ENCODE results near the gene PLA2G4E. TPM values are rescaled to one million over a fixed set of nuclear protein-coding genes. Genes with fewer than 3 reads are reported as not detected.

PLA2G4E gene
- total RNA-seq, 1 donor from 2014 or later, result not detected

- no peak for DNase-seq (ENCODE audit: low read depth, low spot score)
These were observed 63.6 kb downstream of the PLA2G4E start for GRCh38 chr15:41957021-41957897.

DNA sequence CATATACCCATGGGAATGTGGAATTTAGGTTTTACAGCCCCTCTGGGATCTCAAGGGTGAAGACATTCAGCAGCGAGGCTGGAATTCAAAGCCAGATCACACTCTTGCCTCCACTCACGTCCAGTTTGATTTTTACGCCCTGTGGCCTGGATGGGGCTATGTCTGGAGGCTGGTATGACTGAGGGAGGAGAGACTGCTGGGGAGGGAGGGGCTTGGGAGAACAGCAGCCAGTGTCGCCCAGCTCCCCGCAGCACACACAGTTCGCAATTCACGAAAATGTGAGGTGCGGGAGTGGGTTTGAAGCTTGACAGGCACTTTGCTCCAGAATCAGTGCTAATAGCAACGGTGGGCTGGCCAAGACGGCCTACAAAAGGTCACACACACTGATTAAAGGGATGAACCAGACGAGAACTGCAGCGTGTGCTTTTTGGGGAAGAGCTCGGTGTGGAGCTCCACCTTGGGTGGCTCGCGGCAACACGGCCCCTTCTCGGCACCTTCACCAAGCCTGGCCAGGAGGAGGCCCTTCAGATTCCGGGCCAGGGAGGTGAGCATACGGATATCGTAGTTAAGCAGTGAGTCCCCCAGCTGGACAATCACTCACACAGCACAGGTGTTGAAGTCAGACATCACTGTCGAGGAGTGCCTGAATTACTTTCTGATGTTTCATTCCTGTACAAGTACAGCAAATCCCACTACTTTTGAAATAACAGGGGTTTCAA is 64.9 kb downstream of the PLA2G4E start:
- no peak for DNase-seq (ENCODE audit: low read depth, low spot score)

GRCh38 chr15:41955100-41955499 is 65.7 kb downstream of the PLA2G4E start:
- DNase-seq (ENCODE audit: low read depth, low spot score), result no peak

- DNase-seq (ENCODE audit: low read depth, low spot score), result no peak
These were observed 66.8 kb downstream of the PLA2G4E start for GRCh38 chr15:41954036-41954435.

GRCh38 chr15:41952013-41952563 is 68.8 kb downstream of the PLA2G4E start:
- DNase-seq (ENCODE audit: low read depth, low spot score), result no peak

DNA sequence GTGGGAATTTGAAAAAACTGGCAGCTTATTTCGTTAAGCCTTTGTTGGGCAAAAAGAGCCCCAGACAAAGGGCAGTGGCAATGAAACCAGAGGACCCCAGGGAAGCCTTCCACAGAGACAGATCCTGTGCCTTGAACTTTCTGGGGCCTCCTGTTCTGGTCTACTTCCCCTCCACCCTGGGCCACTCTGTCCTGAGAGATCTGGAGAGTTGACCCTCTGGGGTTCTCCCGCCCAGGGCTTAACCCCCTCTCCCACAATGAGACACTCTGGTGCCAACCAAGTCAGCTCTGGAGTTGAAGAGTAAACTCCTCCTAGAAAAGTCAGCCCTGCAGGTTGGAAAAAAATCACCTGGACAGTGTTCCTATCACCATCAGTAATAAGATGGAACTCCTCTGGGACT is 69.3 kb downstream of the PLA2G4E start:
- no peak for DNase-seq (ENCODE audit: low read depth, low spot score)

DNA sequence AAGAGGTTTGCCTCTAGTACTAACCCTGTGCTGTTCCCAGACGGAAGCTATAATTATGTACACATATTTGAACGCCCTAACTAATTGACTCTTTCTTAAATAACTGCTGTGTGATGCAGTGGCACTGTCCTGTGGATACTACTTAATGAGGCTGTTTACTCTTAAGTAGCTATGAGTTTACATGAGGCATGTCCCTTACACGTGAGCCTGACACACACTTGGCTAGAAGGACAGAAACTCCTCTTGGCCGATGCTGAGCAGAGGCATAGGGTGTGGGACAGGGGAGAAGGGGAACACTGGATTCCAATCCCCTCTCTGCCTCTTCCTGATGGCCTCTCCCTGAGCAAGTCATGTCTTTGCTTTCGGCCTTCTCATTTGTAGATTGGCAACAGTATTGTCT is 70.4 kb downstream of the PLA2G4E start:
- DNase-seq (ENCODE audit: low read depth, low spot score), result no peak

GRCh38 chr15:41950127-41950483 is 70.7 kb downstream of the PLA2G4E start:
- DNase-seq (ENCODE audit: low read depth, low spot score), result no peak

GRCh38 chr15:41949401-41950126 is 71.3 kb downstream of the PLA2G4E start:
- no peak for DNase-seq (ENCODE audit: low read depth, low spot score)

GRCh38 chr15:41948490-41948889 is 72.4 kb downstream of the PLA2G4E start:
- no peak for DNase-seq (ENCODE audit: low read depth, low spot score)

DNA sequence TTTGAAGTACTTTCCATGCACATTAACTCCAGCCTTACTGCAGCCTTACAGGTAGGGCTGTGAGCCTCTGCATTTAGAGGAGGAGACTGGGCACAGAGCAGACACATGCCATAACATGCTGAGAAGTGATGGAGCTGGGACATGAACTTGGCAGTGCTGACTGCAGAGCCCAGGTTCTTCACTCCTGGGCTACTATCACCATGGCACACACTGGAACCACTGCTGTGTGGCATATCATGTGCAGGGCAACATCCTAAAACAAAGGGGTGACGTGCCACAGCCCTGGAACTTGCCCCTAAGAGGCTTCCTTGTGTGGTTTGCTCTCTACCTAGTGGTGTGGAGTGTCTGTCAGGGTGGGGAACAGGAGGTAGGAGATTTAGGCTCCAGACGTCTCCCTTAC is 73.9 kb downstream of the PLA2G4E start:
- DNase-seq (ENCODE audit: low read depth, low spot score), result no peak

DNA sequence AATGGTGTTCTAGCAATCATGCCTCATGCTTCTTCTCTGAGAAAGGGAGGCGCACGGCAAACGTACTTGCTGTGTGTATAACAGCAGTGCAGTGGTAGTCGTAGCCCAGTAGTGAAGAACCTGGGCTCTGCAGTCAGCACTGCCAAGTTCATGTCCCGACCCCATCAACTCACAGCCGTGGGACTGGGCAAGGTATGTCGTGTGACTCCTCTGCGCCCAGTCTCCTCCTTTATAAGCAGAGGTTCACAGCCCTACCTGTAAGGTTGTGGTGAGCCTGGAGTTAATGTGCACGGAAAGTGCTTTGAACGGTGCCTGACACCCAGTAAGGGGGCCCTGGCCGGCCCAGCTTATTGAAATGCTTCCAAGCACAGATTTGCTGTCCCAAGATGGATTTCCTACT is 75.1 kb downstream of the PLA2G4E start:
- no peak for DNase-seq (ENCODE audit: low read depth, low spot score)

- no peak for DNase-seq (ENCODE audit: low read depth, low spot score)
These were observed 75.6 kb downstream of the PLA2G4E start for GRCh38 chr15:41945221-41945620.

- DNase-seq (ENCODE audit: low read depth, low spot score), result peak; percentile 72
These were observed 76.4 kb downstream of the PLA2G4E start for GRCh38 chr15:41944313-41944940.

- DNase-seq (ENCODE audit: low read depth, low spot score), result no peak
These were observed 77.1 kb downstream of the PLA2G4E start for GRCh38 chr15:41943543-41944312.

- DNase-seq (ENCODE audit: low read depth, low spot score), result no peak
These were observed 78.0 kb downstream of the PLA2G4E start for GRCh38 chr15:41942886-41943285.

- no peak for DNase-seq (ENCODE audit: low read depth, low spot score)
These were observed 79.0 kb downstream of the PLA2G4E start for GRCh38 chr15:41941644-41942415.

DNA sequence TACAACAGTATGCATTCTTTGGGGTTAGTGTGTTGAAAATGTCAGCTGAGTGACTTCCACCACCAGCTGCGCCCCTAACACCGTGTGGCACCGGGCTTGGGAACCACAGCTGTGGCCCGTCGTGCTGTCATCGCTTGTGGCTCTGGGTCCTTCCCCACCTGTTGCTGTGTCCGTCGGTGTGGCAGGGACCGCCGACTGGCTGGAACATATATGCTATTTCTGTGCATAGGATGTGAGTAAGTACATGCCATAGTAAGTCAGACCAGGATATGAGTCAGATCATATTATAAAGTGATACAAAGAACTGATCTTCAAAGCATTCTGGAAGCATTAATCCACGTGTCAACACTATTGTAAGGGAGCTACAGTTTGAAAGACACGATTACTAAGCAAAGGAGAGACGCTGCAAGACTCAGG is 80.4 kb downstream of the PLA2G4E start:
- no peak for DNase-seq (ENCODE audit: low read depth, low spot score)

- DNase-seq (ENCODE audit: low read depth, low spot score), result no peak
These were observed 80.9 kb downstream of the PLA2G4E start for GRCh38 chr15:41939986-41940385.

GRCh38 chr15:41937568-41937923 is 83.3 kb downstream of the PLA2G4E start:
- DNase-seq (ENCODE audit: low read depth, low spot score), result no peak
